GM23338 (cell line): ENCODE results near the gene STAT5B. TPM values are rescaled to one million over a fixed set of nuclear protein-coding genes. Genes with fewer than 3 reads are reported as not detected.

Experiments used
- CREB1 ChIP-seq: fragments of 250-450 bp; sonication (Bioruptor Pico); IDR thresholded peaks from 2 replicates; pipeline ENCODE4 v1.5.0; 2020; ENCODE audit warnings: low read depth, mild to moderate bottlenecking, moderate library complexity
- EZH2phosphoT487 ChIP-seq: fragments of 200-600 bp; sonication (generic); IDR thresholded peaks from one replicate; pipeline ENCODE4 v1.8.1; 2018; ENCODE audit warnings: antibody characterized with exemption; ENCODE audit not compliant: unreplicated experiment
- JUNB ChIP-seq: IDR thresholded peaks from one replicate; pipeline ENCODE4 v1.6.1; 2016; ENCODE audit warnings: antibody characterized with exemption; ENCODE audit not compliant: unreplicated experiment
- POLR2AphosphoS5 ChIP-seq: IDR thresholded peaks from 2 replicates; pipeline ENCODE4 v1.6.1; 2016; ENCODE audit warnings: antibody characterized with exemption, low read depth
- ZNF114 ChIP-seq: fragments of 250-450 bp; sonication (Bioruptor Pico); IDR thresholded peaks from 2 replicates; pipeline ENCODE4 v1.5.0; 2020; ENCODE audit warnings: mild to moderate bottlenecking, moderate library complexity
- polyA plus RNA-seq: library from polyadenylated mRNA; unstranded; fragments of >200 nt; fragmentation: Nextera tagmentation; extraction: Ambion mirVana; gene quantifications from 2 replicates; pipeline ENCODE4 v1.2.1, GENCODE V29; 2016
- total RNA-seq: library from RNA; depleted of rRNA; stranded (reverse); fragments of >200 nt; shearing (Covaris generic); gene quantifications from 2 replicates; pipeline ENCODE4 v1.2.3, GENCODE V29; 2014
- TF ChIP-seq, protein P1 (sequence below): fragments of 250-450 bp; sonication (Bioruptor Pico); IDR thresholded peaks from 2 replicates; pipeline ENCODE4 v1.5.0; 2020; ENCODE audit warnings: mild to moderate bottlenecking, moderate library complexity
- TF ChIP-seq, protein P2 (sequence below): IDR thresholded peaks from 2 replicates; pipeline ENCODE4 v1.6.1; 2016; ENCODE audit warnings: antibody characterized with exemption
- TF ChIP-seq, protein P3 (sequence below): IDR thresholded peaks from one replicate; pipeline ENCODE4 v1.6.1; 2018; ENCODE audit warnings: antibody characterized with exemption; ENCODE audit not compliant: unreplicated experiment
- TF ChIP-seq, protein P4 (sequence below), 2 experiments: fragments of 200-600 bp in 1 of 2; sonication (generic) in 1 of 2; conservative IDR thresholded peaks; 2 replicates each; pipeline versions ENCODE4 v1.5.1 to v1.6.1; 2016 to 2017; ENCODE audit warnings: antibody characterized with exemption in 2 of 2, low read depth in 2 of 2, mild to moderate bottlenecking in 2 of 2, moderate library complexity in 1 of 2

STAT5B gene
- total and polyA plus RNA-seq, 2 experiments from 2014 or later: 13.9 to 60.5 TPM

DNA sequence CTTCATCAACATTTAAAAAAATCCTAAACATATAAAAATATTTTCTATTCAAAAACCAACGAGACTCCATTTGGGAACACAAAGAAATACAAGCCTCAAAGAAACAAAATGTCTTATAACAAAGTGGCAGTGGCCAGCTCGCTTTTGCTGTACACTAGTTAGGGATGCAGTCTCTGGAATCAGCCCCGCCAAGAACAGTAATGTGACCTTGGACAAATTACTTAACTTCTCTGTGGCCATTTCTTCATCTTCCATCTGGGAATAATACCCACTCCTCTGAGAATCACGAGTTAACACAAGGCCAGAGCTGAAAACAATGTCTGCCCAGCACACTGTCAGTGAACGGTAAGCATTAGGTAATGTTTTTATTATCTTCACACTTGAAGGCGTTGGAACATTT, 5.6 kb downstream of the STAT5B start (continued):
- TF ChIP-seq, protein P1, sequence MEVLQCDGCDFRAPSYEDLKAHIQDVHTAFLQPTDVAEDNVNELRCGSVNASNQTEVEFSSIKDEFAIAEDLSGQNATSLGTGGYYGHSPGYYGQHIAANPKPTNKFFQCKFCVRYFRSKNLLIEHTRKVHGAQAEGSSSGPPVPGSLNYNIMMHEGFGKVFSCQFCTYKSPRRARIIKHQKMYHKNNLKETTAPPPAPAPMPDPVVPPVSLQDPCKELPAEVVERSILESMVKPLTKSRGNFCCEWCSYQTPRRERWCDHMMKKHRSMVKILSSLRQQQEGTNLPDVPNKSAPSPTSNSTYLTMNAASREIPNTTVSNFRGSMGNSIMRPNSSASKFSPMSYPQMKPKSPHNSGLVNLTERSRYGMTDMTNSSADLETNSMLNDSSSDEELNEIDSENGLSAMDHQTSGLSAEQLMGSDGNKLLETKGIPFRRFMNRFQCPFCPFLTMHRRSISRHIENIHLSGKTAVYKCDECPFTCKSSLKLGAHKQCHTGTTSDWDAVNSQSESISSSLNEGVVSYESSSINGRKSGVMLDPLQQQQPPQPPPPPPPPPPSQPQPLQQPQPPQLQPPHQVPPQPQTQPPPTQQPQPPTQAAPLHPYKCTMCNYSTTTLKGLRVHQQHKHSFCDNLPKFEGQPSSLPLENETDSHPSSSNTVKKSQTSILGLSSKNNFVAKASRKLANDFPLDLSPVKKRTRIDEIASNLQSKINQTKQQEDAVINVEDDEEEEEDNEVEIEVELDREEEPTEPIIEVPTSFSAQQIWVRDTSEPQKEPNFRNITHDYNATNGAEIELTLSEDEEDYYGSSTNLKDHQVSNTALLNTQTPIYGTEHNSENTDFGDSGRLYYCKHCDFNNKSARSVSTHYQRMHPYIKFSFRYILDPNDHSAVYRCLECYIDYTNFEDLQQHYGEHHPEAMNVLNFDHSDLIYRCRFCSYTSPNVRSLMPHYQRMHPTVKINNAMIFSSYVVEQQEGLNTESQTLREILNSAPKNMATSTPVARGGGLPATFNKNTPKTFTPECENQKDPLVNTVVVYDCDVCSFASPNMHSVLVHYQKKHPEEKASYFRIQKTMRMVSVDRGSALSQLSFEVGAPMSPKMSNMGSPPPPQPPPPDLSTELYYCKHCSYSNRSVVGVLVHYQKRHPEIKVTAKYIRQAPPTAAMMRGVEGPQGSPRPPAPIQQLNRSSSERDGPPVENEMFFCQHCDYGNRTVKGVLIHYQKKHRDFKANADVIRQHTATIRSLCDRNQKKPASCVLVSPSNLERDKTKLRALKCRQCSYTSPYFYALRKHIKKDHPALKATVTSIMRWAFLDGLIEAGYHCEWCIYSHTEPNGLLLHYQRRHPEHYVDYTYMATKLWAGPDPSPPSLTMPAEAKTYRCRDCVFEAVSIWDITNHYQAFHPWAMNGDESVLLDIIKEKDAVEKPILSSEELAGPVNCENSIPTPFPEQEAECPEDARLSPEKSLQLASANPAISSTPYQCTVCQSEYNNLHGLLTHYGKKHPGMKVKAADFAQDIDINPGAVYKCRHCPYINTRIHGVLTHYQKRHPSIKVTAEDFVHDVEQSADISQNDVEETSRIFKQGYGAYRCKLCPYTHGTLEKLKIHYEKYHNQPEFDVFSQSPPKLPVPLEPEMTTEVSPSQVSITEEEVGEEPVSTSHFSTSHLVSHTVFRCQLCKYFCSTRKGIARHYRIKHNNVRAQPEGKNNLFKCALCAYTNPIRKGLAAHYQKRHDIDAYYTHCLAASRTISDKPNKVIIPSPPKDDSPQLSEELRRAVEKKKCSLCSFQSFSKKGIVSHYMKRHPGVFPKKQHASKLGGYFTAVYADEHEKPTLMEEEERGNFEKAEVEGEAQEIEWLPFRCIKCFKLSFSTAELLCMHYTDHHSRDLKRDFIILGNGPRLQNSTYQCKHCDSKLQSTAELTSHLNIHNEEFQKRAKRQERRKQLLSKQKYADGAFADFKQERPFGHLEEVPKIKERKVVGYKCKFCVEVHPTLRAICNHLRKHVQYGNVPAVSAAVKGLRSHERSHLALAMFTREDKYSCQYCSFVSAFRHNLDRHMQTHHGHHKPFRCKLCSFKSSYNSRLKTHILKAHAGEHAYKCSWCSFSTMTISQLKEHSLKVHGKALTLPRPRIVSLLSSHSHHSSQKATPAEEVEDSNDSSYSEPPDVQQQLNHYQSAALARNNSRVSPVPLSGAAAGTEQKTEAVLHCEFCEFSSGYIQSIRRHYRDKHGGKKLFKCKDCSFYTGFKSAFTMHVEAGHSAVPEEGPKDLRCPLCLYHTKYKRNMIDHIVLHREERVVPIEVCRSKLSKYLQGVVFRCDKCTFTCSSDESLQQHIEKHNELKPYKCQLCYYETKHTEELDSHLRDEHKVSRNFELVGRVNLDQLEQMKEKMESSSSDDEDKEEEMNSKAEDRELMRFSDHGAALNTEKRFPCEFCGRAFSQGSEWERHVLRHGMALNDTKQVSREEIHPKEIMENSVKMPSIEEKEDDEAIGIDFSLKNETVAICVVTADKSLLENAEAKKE: no peak
- TF ChIP-seq, protein P2, sequence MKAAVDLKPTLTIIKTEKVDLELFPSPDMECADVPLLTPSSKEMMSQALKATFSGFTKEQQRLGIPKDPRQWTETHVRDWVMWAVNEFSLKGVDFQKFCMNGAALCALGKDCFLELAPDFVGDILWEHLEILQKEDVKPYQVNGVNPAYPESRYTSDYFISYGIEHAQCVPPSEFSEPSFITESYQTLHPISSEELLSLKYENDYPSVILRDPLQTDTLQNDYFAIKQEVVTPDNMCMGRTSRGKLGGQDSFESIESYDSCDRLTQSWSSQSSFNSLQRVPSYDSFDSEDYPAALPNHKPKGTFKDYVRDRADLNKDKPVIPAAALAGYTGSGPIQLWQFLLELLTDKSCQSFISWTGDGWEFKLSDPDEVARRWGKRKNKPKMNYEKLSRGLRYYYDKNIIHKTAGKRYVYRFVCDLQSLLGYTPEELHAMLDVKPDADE: no peak
- TF ChIP-seq CREB1 (CRISPR knock-in tag) (no peak), JUNB (no peak), POLR2AphosphoS5 (no peak), ZNF114 (no peak), EZH2phosphoT487 (no peak)
- TF ChIP-seq, protein P3, sequence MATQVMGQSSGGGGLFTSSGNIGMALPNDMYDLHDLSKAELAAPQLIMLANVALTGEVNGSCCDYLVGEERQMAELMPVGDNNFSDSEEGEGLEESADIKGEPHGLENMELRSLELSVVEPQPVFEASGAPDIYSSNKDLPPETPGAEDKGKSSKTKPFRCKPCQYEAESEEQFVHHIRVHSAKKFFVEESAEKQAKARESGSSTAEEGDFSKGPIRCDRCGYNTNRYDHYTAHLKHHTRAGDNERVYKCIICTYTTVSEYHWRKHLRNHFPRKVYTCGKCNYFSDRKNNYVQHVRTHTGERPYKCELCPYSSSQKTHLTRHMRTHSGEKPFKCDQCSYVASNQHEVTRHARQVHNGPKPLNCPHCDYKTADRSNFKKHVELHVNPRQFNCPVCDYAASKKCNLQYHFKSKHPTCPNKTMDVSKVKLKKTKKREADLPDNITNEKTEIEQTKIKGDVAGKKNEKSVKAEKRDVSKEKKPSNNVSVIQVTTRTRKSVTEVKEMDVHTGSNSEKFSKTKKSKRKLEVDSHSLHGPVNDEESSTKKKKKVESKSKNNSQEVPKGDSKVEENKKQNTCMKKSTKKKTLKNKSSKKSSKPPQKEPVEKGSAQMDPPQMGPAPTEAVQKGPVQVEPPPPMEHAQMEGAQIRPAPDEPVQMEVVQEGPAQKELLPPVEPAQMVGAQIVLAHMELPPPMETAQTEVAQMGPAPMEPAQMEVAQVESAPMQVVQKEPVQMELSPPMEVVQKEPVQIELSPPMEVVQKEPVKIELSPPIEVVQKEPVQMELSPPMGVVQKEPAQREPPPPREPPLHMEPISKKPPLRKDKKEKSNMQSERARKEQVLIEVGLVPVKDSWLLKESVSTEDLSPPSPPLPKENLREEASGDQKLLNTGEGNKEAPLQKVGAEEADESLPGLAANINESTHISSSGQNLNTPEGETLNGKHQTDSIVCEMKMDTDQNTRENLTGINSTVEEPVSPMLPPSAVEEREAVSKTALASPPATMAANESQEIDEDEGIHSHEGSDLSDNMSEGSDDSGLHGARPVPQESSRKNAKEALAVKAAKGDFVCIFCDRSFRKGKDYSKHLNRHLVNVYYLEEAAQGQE: no peak
- TF ChIP-seq, protein P4, sequence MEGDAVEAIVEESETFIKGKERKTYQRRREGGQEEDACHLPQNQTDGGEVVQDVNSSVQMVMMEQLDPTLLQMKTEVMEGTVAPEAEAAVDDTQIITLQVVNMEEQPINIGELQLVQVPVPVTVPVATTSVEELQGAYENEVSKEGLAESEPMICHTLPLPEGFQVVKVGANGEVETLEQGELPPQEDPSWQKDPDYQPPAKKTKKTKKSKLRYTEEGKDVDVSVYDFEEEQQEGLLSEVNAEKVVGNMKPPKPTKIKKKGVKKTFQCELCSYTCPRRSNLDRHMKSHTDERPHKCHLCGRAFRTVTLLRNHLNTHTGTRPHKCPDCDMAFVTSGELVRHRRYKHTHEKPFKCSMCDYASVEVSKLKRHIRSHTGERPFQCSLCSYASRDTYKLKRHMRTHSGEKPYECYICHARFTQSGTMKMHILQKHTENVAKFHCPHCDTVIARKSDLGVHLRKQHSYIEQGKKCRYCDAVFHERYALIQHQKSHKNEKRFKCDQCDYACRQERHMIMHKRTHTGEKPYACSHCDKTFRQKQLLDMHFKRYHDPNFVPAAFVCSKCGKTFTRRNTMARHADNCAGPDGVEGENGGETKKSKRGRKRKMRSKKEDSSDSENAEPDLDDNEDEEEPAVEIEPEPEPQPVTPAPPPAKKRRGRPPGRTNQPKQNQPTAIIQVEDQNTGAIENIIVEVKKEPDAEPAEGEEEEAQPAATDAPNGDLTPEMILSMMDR (conservative IDR thresholded peaks at IDR 0.05; ENCODE audit: low read depth in 2 of 2): no peak
